GM18868 (cell line): ENCODE results near the gene DAAM1.

ENCODE experiments used
- ATAC-seq: cut with Tn5 transposase; IDR thresholded peaks from one replicate; pipeline ENCODE4 v1.9.1; 2021; ENCODE audit warnings: mild to moderate bottlenecking, moderate library complexity; ENCODE audit not compliant: unreplicated experiment

DAAM1 gene

DNA sequence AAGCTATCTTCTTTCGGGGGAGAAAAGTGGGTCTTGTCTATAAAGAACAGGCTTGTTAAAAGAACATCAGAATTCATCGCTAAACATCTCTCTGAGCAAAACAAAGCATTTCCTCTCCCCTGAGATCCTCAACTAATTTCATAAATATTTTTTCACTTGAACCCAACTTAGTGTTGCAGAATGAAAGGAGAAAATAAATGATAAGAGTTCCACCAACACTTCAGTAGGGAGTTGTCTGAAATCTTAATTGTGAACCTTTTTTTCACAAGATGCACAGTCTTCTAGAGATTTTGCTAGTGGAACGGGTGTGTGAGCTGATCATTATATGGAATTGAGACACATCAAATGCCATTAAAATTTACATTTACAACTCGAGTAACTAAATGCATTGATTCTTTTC lies 1.3 kb upstream of the DAAM1 start:
- ATAC-seq: no peak

GRCh38 chr14:59187802-59188460 lies 536 bp upstream of the DAAM1 start:
- peak; percentile 15 for ATAC-seq

DNA sequence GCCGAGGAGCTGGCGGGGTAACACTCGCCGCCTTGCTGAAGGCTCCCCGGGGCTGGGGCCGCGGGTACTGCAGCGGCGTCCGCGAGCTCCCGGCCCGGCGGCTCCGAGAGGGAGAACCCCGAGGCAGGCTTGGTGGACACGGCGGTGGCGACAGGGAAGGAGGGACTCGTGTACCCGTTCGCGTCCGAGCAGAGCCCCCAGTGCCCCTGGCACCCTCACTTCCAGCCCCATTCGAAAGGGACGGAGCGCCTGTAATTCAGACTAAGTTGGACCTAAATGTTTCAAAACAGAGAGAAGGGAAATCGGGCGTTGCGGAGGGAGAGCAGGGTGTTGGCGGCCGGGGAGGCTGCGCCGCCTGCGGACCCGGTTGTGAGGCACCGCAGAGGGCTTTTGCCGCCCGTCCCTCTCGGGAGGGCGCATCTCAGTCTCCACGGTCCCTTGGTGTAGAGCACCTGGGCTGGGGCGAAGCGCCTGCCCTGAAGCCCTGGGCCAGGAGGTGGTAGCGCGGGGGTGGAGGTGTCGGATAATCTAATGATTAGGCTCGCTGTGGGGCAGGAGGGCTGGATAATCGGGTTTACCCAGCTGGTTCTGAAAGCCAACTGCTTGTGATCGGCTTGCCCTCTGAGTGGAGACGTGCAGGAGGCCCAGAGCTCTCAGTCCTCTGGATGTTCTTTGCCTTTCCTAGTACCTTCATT lies 771 bp downstream of the DAAM1 start:
- ATAC-seq: peak; percentile 7

- ATAC-seq: peak; percentile 45
Observed at GRCh38 chr14:59189786-59190368, 1.4 kb downstream of the DAAM1 start.

DNA sequence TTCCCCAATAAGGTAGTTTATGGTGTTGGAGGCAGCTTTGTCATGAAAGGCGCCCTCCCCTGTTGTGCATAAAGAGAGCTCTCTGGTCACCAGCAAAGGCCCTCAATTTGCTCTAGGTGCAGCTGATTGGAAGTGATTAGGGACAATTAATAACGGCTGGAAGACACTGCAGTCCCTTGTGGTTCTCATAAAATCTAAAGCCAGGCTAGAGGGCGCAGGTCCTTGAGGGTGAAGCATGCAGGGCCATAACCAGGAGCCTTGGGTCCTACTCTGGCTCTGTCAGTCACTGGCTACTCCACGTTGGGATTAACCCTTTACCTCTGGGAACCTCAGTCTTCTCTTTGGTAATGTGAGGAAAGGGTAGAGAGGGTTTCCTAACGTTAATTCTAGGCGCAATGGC lies 1.9 kb downstream of the DAAM1 start:
- ATAC-seq: no peak

DNA sequence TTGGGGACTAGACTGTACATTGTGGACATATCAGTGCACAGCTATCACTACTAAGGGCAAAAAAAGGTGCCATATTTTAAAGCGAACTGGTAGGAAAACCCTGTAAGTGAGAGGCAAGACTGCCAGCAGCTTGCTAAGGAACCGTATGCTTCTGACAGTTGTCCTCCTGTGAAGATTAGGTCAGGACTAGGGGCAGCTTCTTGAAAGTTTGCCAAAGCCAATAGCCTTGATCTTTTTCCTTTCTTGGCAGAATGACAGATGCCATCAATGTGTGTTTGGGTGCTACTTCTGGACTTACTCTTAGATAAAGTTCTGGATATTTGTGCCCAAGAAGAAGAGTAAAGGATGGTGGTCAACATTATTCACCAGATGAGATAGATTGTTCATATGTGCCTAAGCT lies 7.4 kb downstream of the DAAM1 start:
- ATAC-seq: no peak

- no peak for ATAC-seq
Observed at GRCh38 chr14:59197695-59198262, 9.3 kb downstream of the DAAM1 start.

DNA sequence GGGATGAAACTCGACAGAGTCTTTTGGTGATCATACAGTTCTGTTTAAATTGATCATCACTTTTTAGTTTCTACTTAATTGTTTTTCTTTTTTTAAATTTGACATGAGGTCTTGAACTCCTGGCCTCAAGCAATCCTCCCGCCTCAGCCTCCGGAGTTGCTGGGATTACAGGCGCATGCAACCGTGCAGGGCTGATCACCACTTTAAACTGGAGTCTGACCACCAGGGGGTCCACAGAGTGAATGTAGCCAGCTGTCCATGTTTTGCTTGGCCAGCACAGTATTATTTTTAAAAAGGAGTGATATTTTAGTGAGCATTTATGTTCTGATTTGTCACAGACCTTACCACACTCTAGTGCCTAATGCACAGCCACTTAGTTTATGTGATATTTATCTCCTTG lies 10.7 kb downstream of the DAAM1 start:
- ATAC-seq: no peak

- no peak for ATAC-seq
Observed at GRCh38 chr14:59199614-59200013, 11.1 kb downstream of the DAAM1 start.

- ATAC-seq: no peak
Observed at GRCh38 chr14:59200195-59200594, 11.7 kb downstream of the DAAM1 start.

GRCh38 chr14:59202031-59202430 lies 13.6 kb downstream of the DAAM1 start:
- no peak for ATAC-seq

GRCh38 chr14:59204305-59204704 lies 15.8 kb downstream of the DAAM1 start:
- ATAC-seq: no peak

DNA sequence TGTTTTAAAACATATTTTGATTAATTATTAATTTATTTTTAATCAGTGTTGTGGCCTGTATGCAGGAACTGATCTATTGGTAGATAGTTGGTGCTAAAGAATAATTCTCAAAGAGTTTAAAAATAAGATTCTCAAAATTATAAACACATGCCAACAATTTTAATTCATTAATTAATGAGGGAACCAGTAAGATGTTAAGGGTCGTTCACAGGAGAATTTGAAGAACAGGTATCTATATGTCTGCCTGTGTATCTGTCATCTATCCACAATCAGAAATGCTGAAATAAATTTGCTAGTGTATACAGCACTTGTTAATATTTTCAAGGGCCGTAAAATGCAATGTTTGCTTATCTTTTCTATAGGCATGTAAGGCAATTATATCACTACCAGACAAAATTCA lies 18.4 kb downstream of the DAAM1 start:
- ATAC-seq: no peak

DNA sequence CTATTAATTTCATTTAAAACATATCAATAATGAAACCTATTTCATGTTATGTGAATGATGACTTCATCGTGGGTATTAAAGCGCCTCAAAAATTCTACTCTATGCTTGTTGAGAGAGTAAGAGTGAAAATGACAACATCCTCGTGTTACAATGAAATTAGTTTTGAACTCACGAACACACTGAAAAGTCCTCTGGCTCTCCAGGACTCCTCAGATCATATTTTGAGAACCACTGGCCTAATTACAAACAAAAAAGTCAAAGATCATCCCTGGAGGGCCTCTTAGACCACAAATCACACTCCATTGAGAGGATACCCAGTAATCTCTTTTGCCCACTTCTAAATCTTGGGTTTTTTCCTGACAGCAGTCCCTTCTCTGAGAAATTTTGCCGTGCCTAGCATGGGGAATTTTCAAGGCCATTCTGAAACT lies 19.1 kb downstream of the DAAM1 start:
- peak; percentile 73 for ATAC-seq

DNA sequence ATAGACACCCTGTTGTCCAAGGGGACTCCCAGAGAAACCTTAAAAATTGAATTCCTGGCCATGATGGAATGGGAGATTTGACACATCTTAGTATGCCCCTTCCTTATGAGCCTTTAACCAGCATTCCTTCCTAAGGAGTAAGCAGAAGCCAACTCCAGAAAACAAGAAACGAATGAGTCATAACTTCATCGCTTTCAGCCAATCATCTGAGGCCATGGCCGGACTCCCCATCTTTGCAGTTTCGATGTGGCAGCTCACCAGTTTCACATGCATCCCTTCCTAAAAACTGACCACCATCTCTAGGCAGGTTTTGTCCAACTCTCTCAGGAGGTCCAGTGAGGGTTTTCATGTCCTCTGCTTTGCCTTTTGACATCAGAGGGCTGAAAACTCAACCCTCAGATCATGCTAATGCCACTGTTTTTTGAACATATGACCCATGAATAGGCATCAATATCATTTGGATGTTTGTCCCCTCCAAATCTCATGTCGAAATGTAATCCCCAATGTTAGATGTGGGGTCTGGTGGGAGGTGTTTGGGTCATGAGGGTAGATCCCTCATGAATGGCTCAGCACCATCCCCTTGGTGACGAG lies 19.9 kb downstream of the DAAM1 start:
- ATAC-seq: no peak

- ATAC-seq: no peak
Observed at GRCh38 chr14:59208954-59209353, 20.5 kb downstream of the DAAM1 start.

DNA sequence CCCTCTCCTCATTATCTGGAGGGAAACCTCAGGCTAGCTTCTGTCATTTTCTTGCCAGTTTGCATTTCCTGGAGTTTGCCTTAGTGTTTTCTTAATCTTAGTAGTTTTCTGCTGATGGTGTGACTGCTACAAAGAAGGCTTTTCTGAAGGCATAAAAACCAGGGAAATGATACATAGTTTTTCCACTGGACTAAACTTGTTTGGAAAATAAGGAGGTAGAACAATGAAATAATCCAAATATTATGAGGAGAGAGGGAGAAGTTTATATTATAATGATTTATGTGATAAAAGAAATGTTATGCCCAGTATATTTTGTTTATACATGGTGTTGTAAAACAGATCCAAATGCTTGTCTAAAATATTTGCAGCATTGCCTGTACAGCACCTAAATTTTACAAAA lies 22.2 kb downstream of the DAAM1 start:
- no peak for ATAC-seq

DNA sequence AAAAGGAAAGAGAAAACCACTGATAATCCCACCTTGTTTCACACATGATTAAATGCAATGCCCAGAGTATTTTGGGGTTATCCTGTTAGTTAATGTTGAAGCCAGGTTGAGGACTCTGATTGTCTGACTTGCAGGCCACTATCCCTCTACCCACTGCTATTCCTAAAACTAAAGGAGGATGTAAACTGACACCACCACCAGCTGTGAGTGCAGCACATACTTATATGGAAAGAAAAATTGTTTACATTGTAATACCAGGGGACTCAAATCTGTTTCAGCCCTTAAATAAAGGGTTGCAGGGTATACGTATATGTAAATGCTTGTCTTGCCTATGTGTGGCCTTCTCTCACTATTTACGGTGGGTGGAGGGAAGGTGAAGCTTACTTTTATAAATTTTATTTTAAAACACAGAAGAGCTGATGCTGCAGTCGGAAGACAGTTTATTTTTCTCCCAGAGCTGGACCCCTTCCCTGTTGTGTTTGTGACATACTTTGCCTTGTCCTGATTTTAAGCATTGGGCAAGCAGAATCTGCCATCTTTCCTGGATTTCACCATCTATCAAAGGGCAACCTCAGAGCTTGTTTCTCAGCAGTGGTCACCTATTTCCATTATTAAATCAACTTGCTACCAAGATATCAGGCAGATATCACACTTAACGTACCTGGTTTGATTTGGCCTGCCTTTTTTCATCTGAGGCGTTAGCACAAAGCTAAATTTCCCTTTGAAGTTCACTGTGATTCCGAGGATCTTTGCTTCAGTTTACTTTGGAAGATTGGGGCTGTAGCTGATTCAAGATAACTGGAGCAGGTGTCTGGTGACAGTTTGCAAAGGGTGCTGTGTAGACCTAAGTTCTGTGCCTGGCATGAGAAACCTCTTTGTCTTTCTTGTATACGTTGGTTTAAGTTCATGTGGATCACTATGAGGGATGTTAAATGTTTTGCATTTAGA lies 25.2 kb downstream of the DAAM1 start:
- no peak for ATAC-seq

DNA sequence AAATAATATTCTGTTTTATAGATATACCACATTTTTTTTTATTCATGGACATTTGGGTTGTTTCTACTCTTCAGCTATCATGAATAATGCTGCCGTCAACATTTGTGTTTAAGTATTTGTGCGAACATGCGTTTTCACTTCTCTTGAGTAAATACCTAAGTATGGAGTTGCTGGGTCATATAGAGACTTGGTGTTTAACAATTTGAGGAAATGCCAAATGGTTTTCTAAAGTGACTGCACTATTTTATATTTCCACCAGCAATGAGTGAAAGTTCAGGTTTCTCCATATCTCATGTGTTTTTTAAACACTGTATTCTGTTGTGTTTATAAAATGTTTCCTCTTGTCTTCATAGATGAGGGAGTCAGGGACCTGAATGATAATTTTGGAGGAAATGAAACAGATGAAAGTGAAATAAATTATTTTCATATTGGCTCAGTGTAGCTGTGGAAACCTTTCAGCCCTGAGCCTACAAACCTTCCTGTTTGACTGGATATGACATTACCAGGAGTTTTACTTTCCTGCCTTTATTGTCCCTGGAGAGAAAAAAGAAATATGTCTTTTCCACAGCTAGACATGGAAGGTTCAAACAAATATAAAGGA lies 26.3 kb downstream of the DAAM1 start:
- ATAC-seq: peak; percentile 81

DNA sequence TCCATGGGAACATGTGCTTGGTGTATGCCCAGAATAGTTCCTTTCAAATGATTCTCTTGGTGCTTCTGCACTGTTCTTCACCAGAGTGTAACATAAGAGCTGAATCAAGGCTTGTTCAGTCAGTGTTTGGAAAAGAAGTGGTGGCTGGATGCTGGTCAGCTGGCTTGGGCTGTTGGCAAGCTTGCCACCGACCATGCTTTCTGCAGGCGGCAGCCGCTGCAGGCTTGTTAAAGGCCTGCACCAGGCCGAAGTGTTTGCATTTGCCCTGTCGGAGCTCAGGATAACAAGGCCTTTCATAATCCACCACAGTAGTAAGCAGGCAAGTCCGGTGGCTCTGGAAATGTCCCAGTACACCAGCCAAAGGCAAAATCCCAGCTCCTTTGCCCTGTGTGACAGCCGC lies 26.9 kb downstream of the DAAM1 start:
- ATAC-seq: no peak
